Erythroblast (primary cell): Measurements from ENCODE around the gene ITGB1BP1.

Source experiments
- DNase-seq, 2 experiments: peaks; one replicate each; lab custom pipeline; 2025; lab: John Stamatoyannopoulos, UW
- GATA1 ChIP-seq: IDR thresholded peaks from 2 replicates; pipeline ENCODE4 v1.6.1; 2011; ENCODE audit warnings: low read depth, mild to moderate bottlenecking, control low read depth, low read length, moderate library complexity
- POLR2A ChIP-seq: IDR thresholded peaks from 2 replicates; pipeline ENCODE4 v1.6.1; 2011; ENCODE audit warnings: mild to moderate bottlenecking, low read length

Gene ITGB1BP1

GRCh38 chr2:9365498-9366019 is 57.8 kb downstream of the ITGB1BP1 start:
- DNase-seq, result no peak
- no peak for TF ChIP-seq GATA1

DNA sequence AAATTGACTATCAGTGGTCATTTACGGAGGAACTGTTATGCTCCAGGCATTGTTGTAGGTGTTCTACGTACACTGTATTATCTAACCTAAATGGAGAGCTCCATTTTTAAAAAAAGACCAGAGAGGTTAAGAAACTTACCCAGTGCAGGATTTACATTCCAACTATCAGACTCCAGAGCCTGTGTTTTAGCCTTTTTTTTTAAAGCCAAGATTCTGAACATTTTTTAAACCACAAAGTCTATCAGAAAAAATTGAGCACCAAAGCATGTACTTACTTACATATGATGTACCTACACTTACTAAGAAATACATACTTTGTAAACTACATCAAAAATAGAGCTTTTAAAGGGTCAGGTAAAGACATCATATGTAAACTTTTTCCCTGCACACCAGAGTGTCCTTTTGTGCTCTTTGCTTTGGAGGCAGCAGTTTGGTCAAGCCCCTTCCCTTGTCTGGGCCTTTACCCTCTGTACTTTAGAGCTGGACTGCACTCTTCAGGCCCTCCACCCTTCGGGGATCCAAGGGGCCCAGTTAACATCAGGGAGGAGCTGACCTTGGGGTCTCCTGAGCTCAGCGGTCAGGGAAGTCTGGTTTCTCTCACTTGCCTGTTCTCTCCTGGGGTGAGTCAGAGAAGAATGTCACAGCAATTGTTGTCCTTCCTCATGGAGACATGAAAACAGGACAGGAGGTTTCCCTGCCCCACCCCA is 58.4 kb downstream of the ITGB1BP1 start:
- TF ChIP-seq GATA1 (no peak), POLR2A (no peak)
- no peak for DNase-seq

- no peak for DNase-seq
- TF ChIP-seq GATA1 (no peak), POLR2A (no peak)
Observed at GRCh38 chr2:9364373-9364772, 59.0 kb downstream of the ITGB1BP1 start.

DNA sequence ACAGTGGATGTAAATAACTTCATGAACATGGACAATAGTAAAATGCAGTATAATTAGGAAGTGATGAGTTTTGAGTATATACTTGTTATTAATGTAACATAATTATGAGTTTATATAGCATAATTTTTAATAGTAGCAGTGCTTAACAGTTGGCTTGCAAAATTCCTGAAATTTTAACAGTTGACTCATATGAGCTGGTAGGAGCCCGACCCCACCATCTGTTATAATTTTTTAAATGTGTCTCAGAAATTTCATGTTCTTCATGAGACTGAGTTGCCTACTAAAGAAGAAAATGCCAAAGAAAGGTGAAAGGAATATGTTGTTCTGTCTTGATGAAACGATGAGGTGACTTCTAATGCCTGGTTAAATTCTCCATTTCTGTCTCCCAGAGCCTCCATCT is 62.6 kb downstream of the ITGB1BP1 start:
- TF ChIP-seq POLR2A (no peak), GATA1 (no peak)
- no peak for DNase-seq

GRCh38 chr2:9360110-9360509 is 63.2 kb downstream of the ITGB1BP1 start:
- TF ChIP-seq GATA1 (no peak), POLR2A (no peak)
- no peak for DNase-seq

DNA sequence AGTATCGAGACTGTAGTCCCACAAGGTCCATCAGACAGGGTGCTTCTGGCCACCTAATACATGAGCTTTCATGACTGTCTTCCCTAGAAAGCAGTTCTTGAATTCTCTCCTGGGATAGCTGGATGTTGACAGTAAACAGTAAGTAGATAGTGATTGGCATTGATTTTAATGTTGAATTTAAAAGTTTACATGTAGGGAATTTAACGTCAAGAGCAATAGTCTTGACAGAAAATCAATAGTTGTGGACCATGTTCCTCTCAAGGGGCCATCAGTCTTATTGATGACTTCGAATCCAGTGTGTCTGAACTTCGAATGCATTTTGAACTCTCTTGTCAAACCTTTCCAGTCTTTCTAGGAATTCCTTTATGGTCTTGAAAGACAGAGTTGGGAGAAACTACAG is 63.9 kb downstream of the ITGB1BP1 start:
- no peak for DNase-seq
- TF ChIP-seq POLR2A, result no peak
- no peak for TF ChIP-seq GATA1

DNA sequence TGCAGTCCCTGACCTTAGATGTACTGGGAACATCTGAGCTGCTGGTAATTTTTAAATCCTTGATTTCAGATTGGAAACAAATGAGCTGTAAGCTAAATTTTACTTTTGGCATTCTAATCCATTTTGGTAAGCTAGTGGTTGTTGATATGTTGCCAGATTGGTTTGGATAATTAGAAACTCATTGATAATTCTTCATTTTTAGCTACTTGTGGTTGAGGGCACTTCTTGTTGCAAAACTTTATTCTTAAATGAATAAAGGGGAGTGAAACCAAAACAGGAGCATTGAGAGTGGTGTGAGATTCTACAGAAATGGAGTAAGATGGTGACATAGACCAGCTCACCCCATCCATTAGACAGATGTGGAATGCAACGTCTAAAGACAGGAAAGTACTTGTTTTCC is 64.5 kb downstream of the ITGB1BP1 start:
- no peak for DNase-seq
- TF ChIP-seq GATA1 (no peak), POLR2A (no peak)

GRCh38 chr2:9356261-9356660 is 67.1 kb downstream of the ITGB1BP1 start:
- TF ChIP-seq GATA1 (no peak), POLR2A (no peak)
- no peak for DNase-seq

GRCh38 chr2:9355716-9356115 is 67.6 kb downstream of the ITGB1BP1 start:
- no peak for DNase-seq
- no peak for TF ChIP-seq GATA1
- TF ChIP-seq POLR2A, result no peak

- no peak for DNase-seq
- TF ChIP-seq POLR2A (no peak), GATA1 (no peak)
Observed at GRCh38 chr2:9355270-9355669, 68.1 kb downstream of the ITGB1BP1 start.

- TF ChIP-seq GATA1 (no peak), POLR2A (no peak)
- DNase-seq, result no peak
Observed at GRCh38 chr2:9354318-9354717, 69.0 kb downstream of the ITGB1BP1 start.
